Fibroblast of skin of right quadriceps (primary cell): ENCODE results near the gene TOM1.
A peak's percentile ranks its signal among the peaks of the same experiment; 100 is the strongest.

Source experiments
- DNase-seq: peaks from one replicate; pipeline ENCODE4 v3.0.0-alpha.2; 2013

The TOM1 gene

DNA sequence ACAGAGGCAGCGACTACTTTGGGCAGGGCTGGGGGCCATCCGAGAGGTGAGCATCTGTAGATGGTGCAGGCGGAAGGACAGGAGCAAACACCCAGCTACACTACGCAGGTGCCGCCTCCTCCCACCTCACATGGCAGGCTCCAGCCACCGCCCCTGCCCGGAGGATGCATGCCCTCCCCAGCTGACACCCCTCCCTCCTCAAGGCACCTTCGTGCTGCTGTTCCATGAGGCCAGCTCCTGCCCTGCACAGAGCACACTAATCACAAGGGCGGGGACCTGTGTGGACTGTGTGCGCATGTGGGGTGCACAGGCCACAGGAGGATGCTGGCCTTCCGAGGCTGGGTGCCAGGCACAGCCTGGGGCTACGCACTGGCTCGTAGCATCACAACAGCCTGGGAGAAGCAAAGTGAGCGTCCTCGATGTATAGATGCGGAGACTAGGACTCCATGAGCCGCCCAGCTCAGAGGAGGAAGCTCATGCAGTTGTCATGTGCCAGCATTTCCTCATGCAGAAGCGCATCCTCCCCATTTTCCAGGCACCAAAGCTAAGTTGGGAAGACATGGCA lies 48.4 kb downstream of the TOM1 start:
- no peak for DNase-seq

DNA sequence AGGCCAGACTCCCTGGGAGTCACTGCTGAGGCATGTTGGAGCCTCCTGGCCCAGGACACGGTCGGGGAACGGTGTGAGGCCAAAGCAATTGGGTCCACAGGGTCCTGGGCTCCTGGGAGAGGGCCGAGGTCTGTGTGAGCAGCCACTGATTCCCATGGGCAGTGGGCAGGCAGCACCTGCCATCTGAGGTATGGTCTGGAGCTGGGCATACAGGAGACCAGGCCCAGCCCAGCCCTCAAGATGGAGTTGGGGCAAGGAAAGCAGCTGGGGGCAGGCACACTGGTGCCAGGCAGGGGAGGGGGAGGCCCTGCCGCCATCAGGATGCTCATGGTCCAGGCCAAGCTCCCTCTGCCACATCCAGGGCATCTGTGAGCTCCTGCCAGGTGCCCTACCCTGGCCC lies 49.0 kb downstream of the TOM1 start:
- no peak for DNase-seq

DNA sequence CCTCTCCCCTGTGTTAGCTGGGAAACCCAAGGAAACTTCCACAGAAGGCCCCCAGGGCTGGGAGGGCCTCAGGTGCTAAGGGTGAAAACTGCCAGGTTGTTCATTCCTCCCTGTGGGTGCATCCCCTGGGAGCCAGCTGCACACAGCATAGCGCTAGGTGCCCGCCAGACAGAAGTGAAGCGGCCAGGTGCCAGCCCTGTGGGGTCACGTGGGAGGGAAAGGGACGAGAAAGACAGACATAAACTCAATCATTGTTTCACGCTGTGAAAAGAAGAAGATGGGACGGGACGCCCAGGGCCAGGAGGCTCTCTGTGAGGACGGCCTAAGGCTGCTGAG lies 49.6 kb downstream of the TOM1 start:
- no peak for DNase-seq

GRCh38 chr22:35349704-35350538 lies 50.2 kb downstream of the TOM1 start:
- DNase-seq = peak; percentile 34

- peak; percentile 89 for DNase-seq
These were observed 51.1 kb downstream of the TOM1 start for GRCh38 chr22:35350539-35351503.

DNA sequence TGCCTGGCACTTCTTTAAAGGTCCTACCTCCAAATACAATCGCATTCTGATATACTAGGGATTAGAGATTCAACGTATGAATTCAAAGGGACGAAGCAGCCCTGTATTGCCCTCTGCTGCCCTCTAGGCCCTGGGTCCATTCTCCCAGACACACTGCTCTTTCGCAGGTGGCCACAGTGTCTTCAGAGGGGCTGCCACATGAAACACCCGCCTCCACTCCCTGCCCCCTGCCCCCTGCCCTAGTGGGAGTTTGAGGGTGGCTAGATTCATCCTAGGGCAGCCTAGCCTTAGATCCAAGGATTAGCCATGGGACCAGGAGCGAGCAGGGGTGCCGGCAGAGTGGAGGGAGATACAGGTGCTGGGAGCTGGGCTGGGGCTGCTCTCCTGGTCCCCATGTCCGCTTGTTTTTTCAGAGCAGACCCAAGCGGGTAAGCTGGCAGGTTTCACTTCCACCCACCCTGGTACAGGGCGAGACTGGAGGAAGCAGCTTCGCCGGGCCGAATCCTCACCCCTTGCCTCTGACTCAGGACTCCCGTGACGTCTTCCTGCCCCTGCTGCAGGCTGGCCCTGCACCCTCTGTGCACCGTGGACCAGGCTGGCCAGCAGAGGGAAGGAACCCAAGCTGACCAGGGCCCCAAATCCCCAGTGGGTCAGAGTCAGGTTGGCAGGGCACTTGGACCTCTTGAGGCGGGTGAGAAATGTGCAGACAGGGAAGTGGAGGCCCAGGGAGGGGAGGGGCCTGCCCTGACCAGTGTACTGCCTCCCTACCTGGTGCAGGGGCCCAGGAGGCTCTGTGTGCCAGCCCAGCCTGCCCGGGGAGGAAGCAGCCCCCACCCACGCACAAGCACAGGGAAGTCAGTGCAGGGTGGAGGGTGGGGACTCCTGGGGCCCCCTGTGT lies 52.8 kb downstream of the TOM1 start:
- DNase-seq = no peak

DNA sequence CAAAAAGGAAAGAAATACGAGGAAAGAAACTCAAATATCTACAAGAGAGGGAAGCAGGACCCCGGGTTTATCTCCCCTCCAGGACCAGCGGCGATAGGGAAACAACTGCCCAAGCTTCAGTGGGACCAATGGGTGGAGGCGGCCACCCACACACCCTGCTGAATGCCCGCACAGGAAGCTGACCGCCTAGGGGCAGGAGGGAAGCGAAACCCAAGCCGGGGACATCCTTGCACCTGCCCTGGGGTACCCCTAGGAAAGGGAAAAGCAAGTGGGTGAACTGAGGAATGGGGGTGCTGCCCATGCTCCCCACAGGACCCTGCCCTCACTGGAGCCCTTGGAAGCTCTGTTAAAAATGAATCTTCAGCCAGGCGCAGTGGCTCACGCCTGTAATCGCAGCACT lies 53.6 kb downstream of the TOM1 start:
- no peak for DNase-seq

- DNase-seq = no peak
These were observed 54.4 kb downstream of the TOM1 start for GRCh38 chr22:35354068-35354467.

DNA sequence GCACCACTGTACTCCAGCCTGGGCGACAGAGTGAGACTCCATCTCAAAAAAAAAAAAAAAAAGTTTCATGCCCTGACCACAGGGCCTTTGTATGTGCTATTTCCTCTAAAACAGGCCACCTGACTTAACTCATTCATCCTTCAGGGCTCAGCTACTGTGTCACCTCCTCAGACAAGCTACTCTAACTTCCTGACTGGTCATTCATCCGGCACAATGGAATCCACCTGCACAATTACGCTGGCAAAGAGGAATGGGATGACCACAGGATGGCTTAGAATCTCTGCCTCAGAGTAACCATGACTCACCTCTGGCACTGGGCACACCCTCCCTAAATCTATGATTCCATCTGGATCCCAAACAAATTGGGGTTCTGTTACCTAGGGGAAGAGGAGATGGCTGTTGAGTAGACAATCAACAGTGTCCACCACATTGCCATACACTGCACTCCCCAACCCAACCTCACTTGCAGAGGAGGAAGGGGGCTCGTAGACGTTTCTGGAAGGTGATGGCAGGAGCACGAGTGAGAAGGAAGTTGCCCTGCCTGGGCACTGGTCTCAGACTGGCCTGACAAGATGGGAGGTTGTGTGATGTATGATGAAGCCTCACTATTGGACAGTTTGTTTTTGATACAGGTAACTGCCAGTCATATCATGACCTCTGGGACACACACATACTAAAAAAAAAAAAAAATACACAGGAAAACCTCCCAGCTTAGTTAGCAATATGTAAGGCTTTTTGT lies 58.4 kb downstream of the TOM1 start:
- DNase-seq = no peak

- DNase-seq = no peak
These were observed 59.8 kb downstream of the TOM1 start for GRCh38 chr22:35359380-35360065.

DNA sequence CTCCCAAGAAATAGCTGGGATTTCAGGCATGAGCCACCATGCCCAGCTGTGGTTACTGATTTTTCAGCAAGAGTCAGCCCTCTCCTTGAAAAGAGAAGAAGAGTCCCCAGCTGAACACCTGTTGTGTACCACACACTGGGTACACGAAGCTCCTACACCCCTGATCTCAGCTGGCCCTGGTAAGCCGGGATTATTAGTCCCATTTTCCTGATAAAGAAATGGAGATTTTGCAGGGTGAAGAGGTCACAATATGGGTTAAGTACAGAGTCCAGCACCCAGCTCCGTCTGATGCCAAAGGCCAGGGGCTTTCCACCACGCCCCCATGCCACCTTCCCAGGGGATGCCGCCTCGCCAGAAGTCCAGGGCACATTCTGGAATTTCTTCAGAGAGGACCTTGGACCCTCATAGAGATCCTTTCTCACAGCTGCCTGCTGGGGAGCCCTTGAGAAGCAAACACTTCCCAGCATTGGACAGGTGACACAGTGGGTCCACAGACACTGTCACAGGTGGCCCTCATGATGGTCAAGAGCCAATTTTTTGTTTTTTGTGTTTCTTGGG lies 61.4 kb downstream of the TOM1 start:
- no peak for DNase-seq

- no peak for DNase-seq
These were observed 63.9 kb downstream of the TOM1 start for GRCh38 chr22:35363566-35364086.

GRCh38 chr22:35364230-35364629 lies 64.5 kb downstream of the TOM1 start:
- peak; percentile 64 for DNase-seq

- DNase-seq = no peak
These were observed 67.7 kb downstream of the TOM1 start for GRCh38 chr22:35367331-35367886.

GRCh38 chr22:35368386-35368785 lies 68.7 kb downstream of the TOM1 start:
- DNase-seq = no peak

GRCh38 chr22:35369996-35370395 lies 70.3 kb downstream of the TOM1 start:
- DNase-seq = no peak

DNA sequence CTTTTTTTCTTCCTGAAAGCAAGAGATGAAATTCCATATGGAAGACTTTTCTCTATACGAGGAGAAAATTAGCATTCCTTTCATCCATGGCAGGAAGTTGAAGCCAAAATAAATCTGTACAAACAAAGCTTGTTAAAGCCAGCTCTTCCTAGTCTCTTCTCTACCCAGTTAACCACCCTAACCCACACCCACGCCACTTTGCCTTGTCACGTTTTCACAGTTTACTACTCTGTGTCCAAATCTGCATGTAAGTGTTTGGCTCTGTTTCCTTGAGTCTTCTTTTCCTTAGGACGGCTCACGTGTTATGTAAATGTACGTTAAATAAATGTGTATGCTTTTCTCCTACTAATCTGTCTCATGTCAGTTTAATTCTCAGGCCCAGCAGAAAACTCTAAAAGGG lies 74.1 kb downstream of the TOM1 start:
- DNase-seq = no peak

- DNase-seq = peak; percentile 57
These were observed 75.3 kb downstream of the TOM1 start for GRCh38 chr22:35375031-35375430.

DNA sequence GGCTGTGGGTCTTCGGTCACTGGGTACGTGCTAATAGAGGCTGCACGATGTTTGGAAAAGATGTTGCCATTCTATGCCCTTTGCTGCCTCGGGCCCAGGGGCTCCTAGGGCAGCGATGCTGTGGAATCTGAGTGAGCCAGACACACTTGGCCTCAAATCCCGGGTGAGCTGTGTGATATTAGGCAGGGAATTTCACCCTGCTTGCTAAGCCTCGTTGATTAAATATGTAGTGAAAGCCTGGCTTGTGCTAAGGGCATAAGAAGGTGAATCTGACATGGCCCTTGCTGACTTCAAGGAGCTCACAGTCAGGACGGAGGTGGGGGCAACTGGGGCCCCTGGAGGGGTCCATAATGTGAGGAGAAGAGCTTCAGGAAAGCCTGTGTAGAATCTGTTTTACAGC lies 75.8 kb downstream of the TOM1 start:
- DNase-seq = no peak
